HepG2 (cell line): ENCODE measurements around the gene BICDL2. TPM values are rescaled to one million over a fixed set of nuclear protein-coding genes. Genes with fewer than 3 reads are reported as not detected.
A peak's percentile ranks its signal among the peaks of the same experiment; 100 is the strongest.

Experiments
- BORCS8-MEF2B ChIP-seq: sonication (generic); formaldehyde crosslinking; IDR thresholded peaks from 2 replicates; pipeline ENCODE4 v1.8.0; 2022; ENCODE audit warnings: mild to moderate bottlenecking, missing genetic modification reagents
- EHMT2 ChIP-seq: fragments of 200-600 bp; sonication (generic); IDR thresholded peaks from 2 replicates; pipeline ENCODE4 v1.7.0; 2017; ENCODE audit warnings: antibody characterized with exemption, low read depth, low read length, borderline replicate concordance
- FOSL2 ChIP-seq: sonication (generic); formaldehyde crosslinking; IDR thresholded peaks from 2 replicates; pipeline ENCODE4 v1.4.0; 2020; ENCODE audit warnings: missing genetic modification reagents
- KAT8 ChIP-seq: IDR thresholded peaks from 2 replicates; pipeline ENCODE4 v1.6.1; 2016; ENCODE audit warnings: missing genetic modification reagents, missing compliant biosample characterization
- KLF12 ChIP-seq: sonication (generic); formaldehyde crosslinking; IDR thresholded peaks from 2 replicates; pipeline ENCODE4 v1.4.0; 2020; ENCODE audit warnings: missing genetic modification reagents, borderline replicate concordance
- NFYB ChIP-seq: sonication (generic); formaldehyde crosslinking; IDR thresholded peaks from 2 replicates; pipeline ENCODE4 v1.4.0; 2020; ENCODE audit warnings: missing genetic modification reagents
- NR2F6 ChIP-seq, 2 experiments: IDR thresholded peaks; 2 replicates each; pipeline ENCODE4 v1.6.1; 2016; ENCODE audit warnings: antibody characterized with exemption in 1 of 2, mild to moderate bottlenecking in 1 of 2
- POLR2A ChIP-seq, 2 experiments: IDR thresholded peaks; 2 replicates each; pipeline ENCODE4 v1.6.1; 2011; ENCODE audit warnings: low read depth in 2 of 2, low read length in 2 of 2, mild to moderate bottlenecking in 1 of 2, moderate library complexity in 1 of 2; ENCODE audit not compliant: insufficient read depth in 1 of 2
- POLR2AphosphoS5 ChIP-seq: IDR thresholded peaks from 2 replicates; pipeline ENCODE4 v1.6.1; 2012; ENCODE audit warnings: low read depth, low read length
- RARA ChIP-seq: IDR thresholded peaks from 2 replicates; pipeline ENCODE4 v1.6.1; 2016; ENCODE audit warnings: missing genetic modification reagents, missing compliant biosample characterization
- RXRA ChIP-seq: sonication (generic); formaldehyde crosslinking; IDR thresholded peaks from 2 replicates; pipeline ENCODE4 v1.5.1; 2020; ENCODE audit warnings: missing genetic modification reagents
- RXRB ChIP-seq: IDR thresholded peaks from 2 replicates; pipeline ENCODE4 v1.6.1; 2016; ENCODE audit warnings: borderline replicate concordance, missing genetic modification reagents, missing compliant biosample characterization
- SALL1 ChIP-seq: sonication (generic); formaldehyde crosslinking; IDR thresholded peaks from 2 replicates; pipeline ENCODE4 v1.8.0; 2022; ENCODE audit warnings: mild to moderate bottlenecking, missing genetic modification reagents
- TAF1 ChIP-seq: sonication (generic); formaldehyde crosslinking; IDR thresholded peaks from 2 replicates; pipeline ENCODE4 v1.4.0; 2020; ENCODE audit warnings: missing genetic modification reagents
- TCF12 ChIP-seq, 2 experiments: fragments of 450-650 bp in 1 of 2; sonication (generic) in 1 of 2; formaldehyde crosslinking in 1 of 2; IDR thresholded peaks; 2 replicates each; pipeline versions ENCODE4 v1.6.1 to v1.8.0; 2017 to 2022; ENCODE audit warnings: antibody characterized with exemption in 1 of 2, mild to moderate bottlenecking in 1 of 2, missing genetic modification reagents in 1 of 2, moderate library complexity in 1 of 2
- ZBTB38 ChIP-seq: sonication (generic); formaldehyde crosslinking; IDR thresholded peaks from 2 replicates; pipeline ENCODE4 v1.5.1; 2020; ENCODE audit warnings: mild to moderate bottlenecking, missing genetic modification reagents
- ZNF24 ChIP-seq: fragments of 450-650 bp; IDR thresholded peaks from 2 replicates; pipeline ENCODE4 v1.6.1; 2017; ENCODE audit warnings: antibody characterized with exemption, mild to moderate bottlenecking
- ZNF253 ChIP-seq: sonication (generic); formaldehyde crosslinking; IDR thresholded peaks from 2 replicates; pipeline ENCODE4 v1.8.0; 2022; ENCODE audit warnings: mild to moderate bottlenecking, missing genetic modification reagents, borderline replicate concordance
- ZNF451 ChIP-seq: sonication (generic); formaldehyde crosslinking; IDR thresholded peaks from 2 replicates; pipeline ENCODE4 v1.5.0; 2020; ENCODE audit warnings: mild to moderate bottlenecking, missing genetic modification reagents
- ZNF605 ChIP-seq: sonication (generic); formaldehyde crosslinking; IDR thresholded peaks from 2 replicates; pipeline ENCODE4 v1.8.0; 2022; ENCODE audit warnings: mild to moderate bottlenecking, missing genetic modification reagents
- polyA plus RNA-seq, 8 experiments: library from polyadenylated mRNA; depleted of rRNA in 3 of 8; stranded (reverse) in 7 of 8; unstranded in 1 of 8; fragments of >200 nt; fragmentation: Illumina TruSeq in 4 of 8; extraction: Trizol in 4 of 8; gene quantifications; 2 replicates each; pipeline versions ENCODE4 v1.2.1 to v1.2.3, GENCODE V29; 2011 to 2016; ENCODE audit warnings: low read depth in 4 of 8, missing spikeins in 1 of 8, mixed read lengths in 1 of 8; ENCODE audit not compliant: insufficient read depth in 1 of 8
- total RNA-seq, 5 experiments: library from RNA; depleted of rRNA; stranded (reverse); fragments of >200 nt; fragmentation: Illumina TruSeq; extraction: Trizol; gene quantifications; 2 replicates each; pipeline ENCODE4 v1.2.3, GENCODE V29; 2016; ENCODE audit warnings: low read depth in 1 of 5
- TF ChIP-seq, protein P1 (sequence below): IDR thresholded peaks from 2 replicates; pipeline ENCODE4 v1.6.1; 2018; ENCODE audit warnings: missing genetic modification reagents
- TF ChIP-seq, protein P2 (sequence below): sonication (generic); formaldehyde crosslinking; conservative IDR thresholded peaks from 2 replicates; pipeline ENCODE4 v1.4.0; 2020; ENCODE audit warnings: mild to moderate bottlenecking, missing genetic modification reagents, moderate library complexity
- TF ChIP-seq, protein P3 (sequence below): sonication (generic); formaldehyde crosslinking; IDR thresholded peaks from 2 replicates; pipeline ENCODE4 v1.5.0; 2020; ENCODE audit warnings: missing genetic modification reagents
- TF ChIP-seq, protein P4 (sequence below): IDR thresholded peaks from 2 replicates; pipeline ENCODE4 v1.6.1; 2016; ENCODE audit warnings: missing compliant biosample characterization, missing genetic modification reagents, borderline replicate concordance

BICDL2 gene
- total and polyA plus RNA-seq, 2 of the 13 experiments (the other 11 are each of a cell fraction or from before 2014, with no cell fraction given), result 0.12 TPM; not detected in 1

DNA sequence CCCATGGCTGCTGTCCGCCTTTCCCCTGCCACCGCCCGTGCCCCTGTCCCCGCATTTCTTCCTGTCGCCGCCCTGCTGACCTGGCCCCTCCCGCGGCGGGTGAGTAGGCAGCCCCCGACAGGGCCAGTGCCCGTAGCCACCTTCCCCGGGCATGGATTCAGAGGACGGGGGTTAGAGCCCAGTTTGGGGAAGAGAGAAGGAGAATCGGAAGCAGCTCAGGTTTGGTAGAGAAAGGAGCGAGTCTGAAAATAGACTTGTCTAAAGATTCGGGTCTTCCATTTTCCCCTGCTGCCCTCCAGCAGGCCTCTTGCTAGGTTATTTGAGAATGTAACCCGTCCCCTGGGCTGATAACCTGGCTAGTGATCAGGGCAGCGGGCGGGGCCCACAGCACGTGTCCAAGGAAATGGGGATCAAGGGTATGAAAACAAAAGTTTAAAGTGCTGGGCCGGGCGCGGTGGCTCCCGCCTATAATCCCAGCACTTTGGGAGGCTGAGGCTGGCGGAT, 31.9 kb downstream of the BICDL2 start (continued):
- TF ChIP-seq RXRA (CRISPR knock-in tag) (0 out of 2 replicates have a peak, but pooled peaks have one; percentile 33), FOSL2 (0 out of 2 replicates have a peak, but pooled peaks have one; percentile 51), TCF12 (IDR thresholded peaks at IDR 0.05) (no peak), TCF12 (CRISPR knock-in tag; IDR thresholded peaks at IDR 0.05) (no peak), POLR2A (IDR thresholded peaks at IDR 0.05; ENCODE audit: insufficient read depth in 1 of 2, low read depth in 2 of 2, low read length in 2 of 2) (0 out of 4 replicates have a peak, but pooled peaks of 1 of the 2 experiments have one; percentile 25), RARA (CRISPR knock-in tag) (0 out of 2 replicates have a peak, but pooled peaks have one; percentile 8), POLR2AphosphoS5 (peak; percentile 59), ZNF605 (CRISPR knock-in tag) (no peak), KLF12 (peak; percentile 19; the same call in 1 of the 2 replicates), KAT8 (CRISPR knock-in tag) (peak; percentile 43; the same call in 1 of the 2 replicates), BORCS8-MEF2B (CRISPR knock-in tag) (peak; percentile 35; the same call in 1 of the 2 replicates), TAF1 (CRISPR knock-in tag) (0 out of 2 replicates have a peak, but pooled peaks have one; percentile 13), NR2F6 (IDR thresholded peaks at IDR 0.05) (peak; percentile 41; the same call in 1 of the 2 replicates), NR2F6 (CRISPR knock-in tag; IDR thresholded peaks at IDR 0.05) (peak; percentile 29; the same call in 1 of the 2 replicates), ZNF451 (CRISPR knock-in tag) (no peak), ZNF24 (no peak), EHMT2 (no peak), ZBTB38 (CRISPR knock-in tag) (no peak), NFYB (CRISPR knock-in tag) (peak; percentile 26; the same call in 1 of the 2 replicates), RXRB (CRISPR knock-in tag) (peak; percentile 49; the same call in 1 of the 2 replicates), ZNF253 (CRISPR knock-in tag) (no peak), SALL1 (CRISPR knock-in tag) (0 out of 2 replicates have a peak, but pooled peaks have one; percentile 15)
- TF ChIP-seq, protein P1, sequence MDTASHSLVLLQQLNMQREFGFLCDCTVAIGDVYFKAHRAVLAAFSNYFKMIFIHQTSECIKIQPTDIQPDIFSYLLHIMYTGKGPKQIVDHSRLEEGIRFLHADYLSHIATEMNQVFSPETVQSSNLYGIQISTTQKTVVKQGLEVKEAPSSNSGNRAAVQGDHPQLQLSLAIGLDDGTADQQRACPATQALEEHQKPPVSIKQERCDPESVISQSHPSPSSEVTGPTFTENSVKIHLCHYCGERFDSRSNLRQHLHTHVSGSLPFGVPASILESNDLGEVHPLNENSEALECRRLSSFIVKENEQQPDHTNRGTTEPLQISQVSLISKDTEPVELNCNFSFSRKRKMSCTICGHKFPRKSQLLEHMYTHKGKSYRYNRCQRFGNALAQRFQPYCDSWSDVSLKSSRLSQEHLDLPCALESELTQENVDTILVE (CRISPR knock-in tag), result peak; percentile 46; the same call in 1 of the 2 replicates
- TF ChIP-seq, protein P2, sequence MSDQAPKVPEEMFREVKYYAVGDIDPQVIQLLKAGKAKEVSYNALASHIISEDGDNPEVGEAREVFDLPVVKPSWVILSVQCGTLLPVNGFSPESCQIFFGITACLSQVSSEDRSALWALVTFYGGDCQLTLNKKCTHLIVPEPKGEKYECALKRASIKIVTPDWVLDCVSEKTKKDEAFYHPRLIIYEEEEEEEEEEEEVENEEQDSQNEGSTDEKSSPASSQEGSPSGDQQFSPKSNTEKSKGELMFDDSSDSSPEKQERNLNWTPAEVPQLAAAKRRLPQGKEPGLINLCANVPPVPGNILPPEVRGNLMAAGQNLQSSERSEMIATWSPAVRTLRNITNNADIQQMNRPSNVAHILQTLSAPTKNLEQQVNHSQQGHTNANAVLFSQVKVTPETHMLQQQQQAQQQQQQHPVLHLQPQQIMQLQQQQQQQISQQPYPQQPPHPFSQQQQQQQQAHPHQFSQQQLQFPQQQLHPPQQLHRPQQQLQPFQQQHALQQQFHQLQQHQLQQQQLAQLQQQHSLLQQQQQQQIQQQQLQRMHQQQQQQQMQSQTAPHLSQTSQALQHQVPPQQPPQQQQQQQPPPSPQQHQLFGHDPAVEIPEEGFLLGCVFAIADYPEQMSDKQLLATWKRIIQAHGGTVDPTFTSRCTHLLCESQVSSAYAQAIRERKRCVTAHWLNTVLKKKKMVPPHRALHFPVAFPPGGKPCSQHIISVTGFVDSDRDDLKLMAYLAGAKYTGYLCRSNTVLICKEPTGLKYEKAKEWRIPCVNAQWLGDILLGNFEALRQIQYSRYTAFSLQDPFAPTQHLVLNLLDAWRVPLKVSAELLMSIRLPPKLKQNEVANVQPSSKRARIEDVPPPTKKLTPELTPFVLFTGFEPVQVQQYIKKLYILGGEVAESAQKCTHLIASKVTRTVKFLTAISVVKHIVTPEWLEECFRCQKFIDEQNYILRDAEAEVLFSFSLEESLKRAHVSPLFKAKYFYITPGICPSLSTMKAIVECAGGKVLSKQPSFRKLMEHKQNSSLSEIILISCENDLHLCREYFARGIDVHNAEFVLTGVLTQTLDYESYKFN (CRISPR knock-in tag), result 0 out of 2 replicates have a peak, but pooled peaks have one; percentile 25
- TF ChIP-seq, protein P3, sequence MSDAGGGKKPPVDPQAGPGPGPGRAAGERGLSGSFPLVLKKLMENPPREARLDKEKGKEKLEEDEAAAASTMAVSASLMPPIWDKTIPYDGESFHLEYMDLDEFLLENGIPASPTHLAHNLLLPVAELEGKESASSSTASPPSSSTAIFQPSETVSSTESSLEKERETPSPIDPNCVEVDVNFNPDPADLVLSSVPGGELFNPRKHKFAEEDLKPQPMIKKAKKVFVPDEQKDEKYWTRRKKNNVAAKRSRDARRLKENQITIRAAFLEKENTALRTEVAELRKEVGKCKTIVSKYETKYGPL, result no peak
- TF ChIP-seq, protein P4, sequence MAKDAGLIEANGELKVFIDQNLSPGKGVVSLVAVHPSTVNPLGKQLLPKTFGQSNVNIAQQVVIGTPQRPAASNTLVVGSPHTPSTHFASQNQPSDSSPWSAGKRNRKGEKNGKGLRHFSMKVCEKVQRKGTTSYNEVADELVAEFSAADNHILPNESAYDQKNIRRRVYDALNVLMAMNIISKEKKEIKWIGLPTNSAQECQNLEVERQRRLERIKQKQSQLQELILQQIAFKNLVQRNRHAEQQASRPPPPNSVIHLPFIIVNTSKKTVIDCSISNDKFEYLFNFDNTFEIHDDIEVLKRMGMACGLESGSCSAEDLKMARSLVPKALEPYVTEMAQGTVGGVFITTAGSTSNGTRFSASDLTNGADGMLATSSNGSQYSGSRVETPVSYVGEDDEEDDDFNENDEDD (CRISPR knock-in tag), result peak; percentile 66; the same call in 1 of the 2 replicates
